Measurements from ENCODE around the gene SLC24A3. TPM values are rescaled to one million over a fixed set of nuclear protein-coding genes. Genes with fewer than 3 reads are reported as not detected.
A peak's percentile ranks its signal among the peaks of the same experiment; 100 is the strongest.

The SLC24A3 gene
- total and polyA plus RNA-seq, 7 experiments from 2014 or later = 0.58 to 1.0 TPM; not detected in 5

- DNase-seq (no peak), ATAC-seq (no peak)
- ChIA-PET POLR2A (no interaction called here), CTCF (no interaction called here)
- H3K4me1 ChIP-seq (ENCODE audit: control insufficient read depth in 2 of 2, insufficient read depth in 2 of 2, low read length in 2 of 2) = no peaks in the 10 kb centered on the region
- Mint-ChIP-seq H3K4me1 (no peaks in the 10 kb centered on the region), H3K4me3 (no peak overlapping the region), H3K27ac (no peak overlapping the region), H3K36me3 (no peaks in the 10 kb centered on the region), H3K27me3 (peaks cover 0 to 12% (median 0%) of the 10 kb centered on the region in 5 donors), H3K9me3 (peaks cover 0 to 13% (median 6%) of the 10 kb centered on the region in 11 donors)
- no peak overlapping the region for H3K27ac ChIP-seq (ENCODE audit: low read depth, low read length)
- intact Hi-C loops (cut with micrococcal nuclease) = no loop called here
- H3K27me3 ChIP-seq (ENCODE audit: control insufficient read depth in 2 of 2, insufficient read depth in 2 of 2, low read length in 2 of 2) = no peaks in the 10 kb centered on the region
- no peak overlapping the region for H3K4me3 ChIP-seq (ENCODE audit: low read length)
- no peaks in the 10 kb centered on the region for H3K9me3 ChIP-seq (ENCODE audit: control insufficient read depth in 2 of 3, low read length in 3 of 3)
- no peaks in the 10 kb centered on the region for H3K36me3 ChIP-seq (ENCODE audit: control insufficient read depth in 2 of 3, insufficient read depth in 3 of 3, low read length in 3 of 3)
Observed at GRCh38 chr20:19568128-19568527, 355.7 kb downstream of the SLC24A3 start.

DNA sequence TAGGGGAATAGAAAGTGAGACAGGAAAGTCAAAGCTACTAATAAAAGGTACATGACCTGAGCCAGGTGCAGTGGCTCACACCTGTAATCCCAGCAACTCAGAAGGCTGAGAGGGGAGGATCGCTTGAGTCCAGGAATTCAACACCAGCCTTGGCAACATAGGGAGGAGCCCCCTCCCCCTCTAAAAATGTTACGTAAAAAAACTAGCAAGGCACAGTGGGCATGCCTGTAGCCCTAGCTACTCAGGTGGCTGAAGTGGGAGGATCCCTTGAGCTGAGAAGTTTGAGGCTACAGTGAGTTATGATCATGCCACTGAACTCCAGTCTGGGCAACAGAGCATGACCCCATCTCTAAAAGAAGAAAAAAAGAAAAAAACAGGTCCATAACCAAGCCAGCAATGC is 359.6 kb downstream of the SLC24A3 start:
- H3K27me3 Mint-ChIP-seq = peaks cover 0 to 11% (median 0%) of the 10 kb centered on the region in 5 donors
- ATAC-seq (no peak), DNase-seq (no peak)
- intact Hi-C loops (cut with micrococcal nuclease) = no loop called here
- Histone ChIP-seq H3K27ac (ENCODE audit: low read depth, low read length) (no peak overlapping the region), H3K4me1 (ENCODE audit: control insufficient read depth in 2 of 2, insufficient read depth in 2 of 2, low read length in 2 of 2) (no peaks in the 10 kb centered on the region), H3K9me3 (ENCODE audit: control insufficient read depth in 2 of 3, low read length in 3 of 3) (no peaks in the 10 kb centered on the region), H3K27me3 (ENCODE audit: control insufficient read depth in 2 of 2, insufficient read depth in 2 of 2, low read length in 2 of 2) (no peaks in the 10 kb centered on the region), H3K36me3 (ENCODE audit: control insufficient read depth in 2 of 3, insufficient read depth in 3 of 3, low read length in 3 of 3) (no peaks in the 10 kb centered on the region), H3K4me3 (ENCODE audit: low read length) (no peak overlapping the region)
- no peak overlapping the region for H3K4me3 Mint-ChIP-seq
- CTCF ChIA-PET = no interaction called here
- no peaks in the 10 kb centered on the region for H3K36me3 Mint-ChIP-seq
- POLR2A ChIA-PET = no interaction called here
- peaks cover 0 to 11% (median 6%) of the 10 kb centered on the region in 11 donors for H3K9me3 Mint-ChIP-seq
- no peaks in the 10 kb centered on the region for H3K4me1 Mint-ChIP-seq
- H3K27ac Mint-ChIP-seq = no peak overlapping the region

GRCh38 chr20:19577692-19578091 is 365.2 kb downstream of the SLC24A3 start:
- CTCF ChIA-PET = no interaction called here
- Mint-ChIP-seq H3K27ac (no peak overlapping the region), H3K4me3 (no peak overlapping the region), H3K36me3 (no peaks in the 10 kb centered on the region), H3K4me1 (no peaks in the 10 kb centered on the region), H3K27me3 (peaks cover 0 to 4% (median 0%) of the 10 kb centered on the region in 5 donors), H3K9me3 (no peaks in the 10 kb centered on the region)
- DNase-seq (no peak), ATAC-seq (no peak)
- Histone ChIP-seq H3K27ac (ENCODE audit: low read depth, low read length) (no peak overlapping the region), H3K36me3 (ENCODE audit: control insufficient read depth in 2 of 3, insufficient read depth in 3 of 3, low read length in 3 of 3) (no peaks in the 10 kb centered on the region), H3K4me1 (ENCODE audit: control insufficient read depth in 2 of 2, insufficient read depth in 2 of 2, low read length in 2 of 2) (no peaks in the 10 kb centered on the region), H3K27me3 (ENCODE audit: control insufficient read depth in 2 of 2, insufficient read depth in 2 of 2, low read length in 2 of 2) (no peaks in the 10 kb centered on the region), H3K9me3 (ENCODE audit: control insufficient read depth in 2 of 3, low read length in 3 of 3) (no peaks in the 10 kb centered on the region), H3K4me3 (ENCODE audit: low read length) (no peak overlapping the region)
- POLR2A ChIA-PET = no interaction called here
- intact Hi-C loops (cut with micrococcal nuclease) = no loop called here

DNA sequence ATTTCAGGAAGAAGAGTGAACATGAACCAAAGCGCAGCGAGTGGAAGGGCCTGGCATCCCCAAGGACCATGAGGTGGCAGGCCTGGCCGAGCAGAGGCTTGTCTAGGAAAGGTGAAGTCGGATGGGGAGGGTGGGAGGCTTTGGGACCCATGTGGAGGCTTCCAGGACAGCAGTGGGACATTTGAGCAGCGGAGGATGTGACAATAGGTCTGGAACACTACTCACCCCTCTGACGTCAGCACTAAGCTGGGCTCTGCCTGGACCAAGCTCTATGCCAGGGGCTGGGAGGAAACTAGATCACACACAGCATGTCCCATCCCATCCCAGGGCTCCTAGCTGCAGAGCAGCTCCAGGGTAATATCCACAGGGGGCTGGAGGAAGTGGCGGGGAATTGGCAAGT is 370.3 kb downstream of the SLC24A3 start:
- H3K27ac ChIP-seq (ENCODE audit: low read depth, low read length) = no peak overlapping the region
- intact Hi-C loops (cut with micrococcal nuclease) = loop anchor here in 1 of 2 donors (2.0 kb wide), 1 partner anchor 376 kb away; no protein-coding TSS in a partner anchor
- ATAC-seq (no peak), DNase-seq (no peak)
- H3K9me3 ChIP-seq (ENCODE audit: control insufficient read depth in 2 of 3, low read length in 3 of 3) = no peaks in the 10 kb centered on the region
- POLR2A ChIA-PET = no interaction called here
- H3K27me3 ChIP-seq (ENCODE audit: control insufficient read depth in 2 of 2, insufficient read depth in 2 of 2, low read length in 2 of 2) = no peaks in the 10 kb centered on the region
- Mint-ChIP-seq H3K27me3 (peaks cover 0 to 8% (median 0%) of the 10 kb centered on the region in 5 donors), H3K4me1 (no peaks in the 10 kb centered on the region), H3K36me3 (no peaks in the 10 kb centered on the region), H3K9me3 (no peaks in the 10 kb centered on the region), H3K27ac (no peak overlapping the region), H3K4me3 (no peak overlapping the region)
- CTCF ChIA-PET = no interaction called here
- no peaks in the 10 kb centered on the region for H3K4me1 ChIP-seq (ENCODE audit: control insufficient read depth in 2 of 2, insufficient read depth in 2 of 2, low read length in 2 of 2)
- no peak overlapping the region for H3K4me3 ChIP-seq (ENCODE audit: low read length)
- no peaks in the 10 kb centered on the region for H3K36me3 ChIP-seq (ENCODE audit: control insufficient read depth in 2 of 3, insufficient read depth in 3 of 3, low read length in 3 of 3)

DNA sequence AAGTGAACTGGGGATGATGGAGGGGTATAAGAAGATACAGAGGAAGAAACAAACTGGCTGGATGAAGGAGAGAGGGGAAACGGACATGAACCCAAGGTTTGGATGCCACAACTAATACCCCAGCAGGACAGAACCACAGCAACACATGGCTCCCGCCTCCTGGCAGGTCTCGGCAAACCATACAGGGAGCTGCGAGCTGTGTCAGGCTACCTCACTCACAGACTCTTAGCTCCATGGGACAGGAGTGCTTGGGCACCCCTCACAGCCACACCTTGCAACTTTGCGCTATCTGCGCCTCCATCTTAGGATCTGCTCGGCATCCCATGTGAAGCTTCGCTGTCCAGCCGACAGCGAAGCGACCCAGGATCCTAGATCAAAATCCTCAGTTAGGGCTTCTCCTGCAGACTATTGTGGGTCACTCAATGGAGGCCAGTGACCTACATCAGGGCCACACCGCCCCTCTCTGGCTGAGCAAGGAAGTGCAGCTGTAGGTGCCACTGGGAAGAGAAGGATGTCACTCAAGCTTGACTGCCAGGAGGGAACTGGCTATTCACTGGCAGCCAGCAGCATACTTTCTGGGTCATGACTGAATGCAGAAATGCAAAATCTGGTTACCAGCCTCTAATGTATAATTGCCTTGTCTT is 371.2 kb downstream of the SLC24A3 start:
- no peaks in the 10 kb centered on the region for H3K27me3 ChIP-seq (ENCODE audit: control insufficient read depth in 2 of 2, insufficient read depth in 2 of 2, low read length in 2 of 2)
- H3K4me1 Mint-ChIP-seq = no peaks in the 10 kb centered on the region
- no peak overlapping the region for H3K4me3 Mint-ChIP-seq
- H3K27ac ChIP-seq (ENCODE audit: low read depth, low read length) = no peak overlapping the region
- no peaks in the 10 kb centered on the region for H3K4me1 ChIP-seq (ENCODE audit: control insufficient read depth in 2 of 2, insufficient read depth in 2 of 2, low read length in 2 of 2)
- no peaks in the 10 kb centered on the region for H3K36me3 Mint-ChIP-seq
- no peak overlapping the region for H3K27ac Mint-ChIP-seq
- ATAC-seq (peak; percentile 78), DNase-seq (peak in 6 of 9 donors; percentile 6 to 47 (median 14))
- intact Hi-C loops (cut with micrococcal nuclease) = loop anchor here in 1 of 2 donors (2.0 kb wide), 1 partner anchor 377 kb away; no protein-coding TSS in a partner anchor
- no peaks in the 10 kb centered on the region for H3K9me3 Mint-ChIP-seq
- POLR2A ChIA-PET = no interaction called here
- H3K4me3 ChIP-seq (ENCODE audit: low read length) = no peak overlapping the region
- no peaks in the 10 kb centered on the region for H3K9me3 ChIP-seq (ENCODE audit: control insufficient read depth in 2 of 3, low read length in 3 of 3)
- peaks cover 0 to 8% (median 0%) of the 10 kb centered on the region in 5 donors for H3K27me3 Mint-ChIP-seq
- H3K36me3 ChIP-seq (ENCODE audit: control insufficient read depth in 2 of 3, insufficient read depth in 3 of 3, low read length in 3 of 3) = no peaks in the 10 kb centered on the region
- CTCF ChIA-PET = interaction anchor here (0.6 to 1.3 kb wide), 2 partner anchors 13 to 378 kb away, joined by 3 to 6 read pairs; no protein-coding TSS in a partner anchor

- Histone ChIP-seq H3K27me3 (ENCODE audit: control insufficient read depth in 2 of 2, insufficient read depth in 2 of 2, low read length in 2 of 2) (no peaks in the 10 kb centered on the region), H3K27ac (ENCODE audit: low read depth, low read length) (no peak overlapping the region), H3K9me3 (ENCODE audit: control insufficient read depth in 2 of 3, low read length in 3 of 3) (no peaks in the 10 kb centered on the region), H3K4me3 (ENCODE audit: low read length) (no peak overlapping the region), H3K36me3 (ENCODE audit: control insufficient read depth in 2 of 3, insufficient read depth in 3 of 3, low read length in 3 of 3) (no peaks in the 10 kb centered on the region), H3K4me1 (ENCODE audit: control insufficient read depth in 2 of 2, insufficient read depth in 2 of 2, low read length in 2 of 2) (no peaks in the 10 kb centered on the region)
- DNase-seq (no peak), ATAC-seq (no peak)
- ChIA-PET CTCF (no interaction called here), POLR2A (no interaction called here)
- Mint-ChIP-seq H3K4me1 (no peaks in the 10 kb centered on the region), H3K4me3 (no peak overlapping the region), H3K27me3 (peaks cover 0 to 6% (median 2%) of the 10 kb centered on the region in 5 donors), H3K9me3 (peaks cover 0 to 7% (median 0%) of the 10 kb centered on the region in 11 donors), H3K27ac (no peak overlapping the region), H3K36me3 (no peaks in the 10 kb centered on the region)
- intact Hi-C loops (cut with micrococcal nuclease) = no loop called here
Observed at GRCh38 chr20:19588241-19588640, 375.8 kb downstream of the SLC24A3 start.

GRCh38 chr20:19588732-19589131 is 376.3 kb downstream of the SLC24A3 start:
- intact Hi-C loops (cut with micrococcal nuclease) = no loop called here
- CTCF ChIA-PET = no interaction called here

More at GRCh38 chr20:19588732-19589131, 376.3 kb downstream of the SLC24A3 start:
- H3K9me3 ChIP-seq (ENCODE audit: control insufficient read depth in 2 of 3, low read length in 3 of 3) = no peaks in the 10 kb centered on the region
- Mint-ChIP-seq H3K4me3 (no peak overlapping the region), H3K36me3 (no peaks in the 10 kb centered on the region), H3K4me1 (no peaks in the 10 kb centered on the region), H3K27ac (no peak overlapping the region), H3K27me3 (peaks cover 0 to 6% (median 0%) of the 10 kb centered on the region in 5 donors), H3K9me3 (peaks cover 0 to 7% (median 0%) of the 10 kb centered on the region in 11 donors)
- no peaks in the 10 kb centered on the region for H3K27me3 ChIP-seq (ENCODE audit: control insufficient read depth in 2 of 2, insufficient read depth in 2 of 2, low read length in 2 of 2)
- ATAC-seq (no peak), DNase-seq (no peak)
- no peak overlapping the region for H3K27ac ChIP-seq (ENCODE audit: low read depth, low read length)
- H3K36me3 ChIP-seq (ENCODE audit: control insufficient read depth in 2 of 3, insufficient read depth in 3 of 3, low read length in 3 of 3) = no peaks in the 10 kb centered on the region
- H3K4me1 ChIP-seq (ENCODE audit: control insufficient read depth in 2 of 2, insufficient read depth in 2 of 2, low read length in 2 of 2) = no peaks in the 10 kb centered on the region
- no peak overlapping the region for H3K4me3 ChIP-seq (ENCODE audit: low read length)
- POLR2A ChIA-PET = no interaction called here

All from naive thymus-derived CD4-positive, alpha-beta T cell (primary cell).